CD14-positive monocyte (primary cell): Measurements from ENCODE around the gene ESPN. TPM values are rescaled to one million over a fixed set of nuclear protein-coding genes. Genes with fewer than 3 reads are reported as not detected.

Experiments used
- DNase-seq, 3 donors: peaks; one replicate each; pipeline ENCODE4 v3.0.0-alpha.2; 2011 to 2022
- H2AFZ ChIP-seq: 2 replicates; pipeline ENCODE4 v1.6.0; 2012; ENCODE audit warnings: mild to moderate bottlenecking, low read depth, low read length, inconsistent platforms; ENCODE audit not compliant: insufficient read depth, poor library complexity, severe bottlenecking
- H3K27ac ChIP-seq, 2 donors: 1 replicate in 1 of 2; 2 replicates in 1 of 2; pipeline ENCODE4 v1.5.1; 2012 to 2013; ENCODE audit warnings: low read length in 2 of 2, control low read depth in 1 of 2, inconsistent platforms in 1 of 2, low read depth in 1 of 2, mild to moderate bottlenecking in 1 of 2
- H3K27me3 ChIP-seq, 2 donors: one replicate each; pipeline versions ENCODE4 v1.6.0 to v1.6.1; 2011 to 2013; ENCODE audit warnings: low read length in 2 of 2; ENCODE audit not compliant: control insufficient read depth in 2 of 2, insufficient read depth in 2 of 2
- H3K36me3 ChIP-seq, 2 donors: replicated peaks in 1 of 2; 1 replicate in 1 of 2; 2 replicates in 1 of 2; pipeline versions ENCODE4 v1.5.1 to v1.6.1; 2012 to 2013; ENCODE audit warnings: low read length in 2 of 2, control low read depth in 1 of 2, inconsistent platforms in 1 of 2, mild to moderate bottlenecking in 1 of 2; ENCODE audit not compliant: insufficient read depth in 2 of 2, control insufficient read depth in 1 of 2
- H3K4me1 ChIP-seq, 2 donors: 1 replicate in 1 of 2; 2 replicates in 1 of 2; pipeline versions ENCODE4 v1.5.1 to v1.6.1; 2012 to 2013; ENCODE audit warnings: low read length in 2 of 2, control low read depth in 1 of 2, inconsistent platforms in 1 of 2, mild to moderate bottlenecking in 1 of 2, moderate library complexity in 1 of 2; ENCODE audit not compliant: insufficient read depth in 2 of 2, control insufficient read depth in 1 of 2
- H3K4me2 ChIP-seq: replicated peaks from 2 replicates; pipeline ENCODE3; 2012; ENCODE audit warnings: low read length, moderate library complexity, mild to moderate bottlenecking; ENCODE audit not compliant: poor library complexity, severe bottlenecking; ENCODE audit errors: extremely low read depth
- H3K4me3 ChIP-seq, 3 experiments: fragments of 200-600 bp in 1 of 3; sonication (generic) in 1 of 3; replicated peaks in 1 of 3; 1 replicate in 2 of 3; 2 replicates in 1 of 3; pipeline ENCODE4 v1.5.1; 2011 to 2013; ENCODE audit warnings: low read length in 3 of 3, mild to moderate bottlenecking in 3 of 3, control low read depth in 2 of 3, low read depth in 2 of 3, inconsistent platforms in 1 of 3, moderate library complexity in 1 of 3
- H3K79me2 ChIP-seq: 2 replicates; pipeline ENCODE4 v1.6.0; 2012; ENCODE audit warnings: mild to moderate bottlenecking, control low read depth, inconsistent platforms, low read length, moderate library complexity; ENCODE audit not compliant: insufficient read depth
- H3K9ac ChIP-seq: 2 replicates; pipeline ENCODE4 v1.6.0; 2017; ENCODE audit warnings: low read length, mild to moderate bottlenecking; ENCODE audit not compliant: insufficient read depth, poor library complexity, severe bottlenecking
- H3K9me3 ChIP-seq, 2 donors: replicated peaks in 1 of 2; 1 replicate in 1 of 2; 2 replicates in 1 of 2; pipeline versions ENCODE4 v1.5.1 to v1.6.1; 2012 to 2013; ENCODE audit warnings: low read length in 2 of 2, control low read depth in 1 of 2; ENCODE audit not compliant: control insufficient read depth in 1 of 2, insufficient read depth in 1 of 2
- H4K20me1 ChIP-seq: 2 replicates; pipeline ENCODE4 v1.6.0; 2012; ENCODE audit warnings: mild to moderate bottlenecking, low read length, control low read depth, moderate library complexity; ENCODE audit not compliant: insufficient read depth
- H3K27ac Mint-ChIP-seq, 7 donors: one replicate each; pipeline ENCODE4 v1.8.0; 2020; ENCODE audit warnings: mild to moderate bottlenecking in 7 of 7, mixed read lengths in 7 of 7, moderate library complexity in 6 of 7, inconsistent platforms in 2 of 7
- H3K27me3 Mint-ChIP-seq, 3 donors: one replicate each; pipeline ENCODE4 v1.8.0; 2021 to 2022; ENCODE audit warnings: low read depth in 3 of 3, mild to moderate bottlenecking in 3 of 3, mixed read lengths in 3 of 3, moderate library complexity in 3 of 3, inconsistent platforms in 1 of 3
- H3K36me3 Mint-ChIP-seq, 2 donors: one replicate each; pipeline ENCODE4 v1.8.0; 2020; ENCODE audit warnings: mixed read lengths in 2 of 2, inconsistent platforms in 1 of 2, mild to moderate bottlenecking in 1 of 2
- H3K4me1 Mint-ChIP-seq: one replicate; pipeline ENCODE4 v1.8.0; 2020; ENCODE audit warnings: mild to moderate bottlenecking, mixed read lengths
- H3K4me3 Mint-ChIP-seq, 2 donors: one replicate each; pipeline ENCODE4 v1.8.0; 2020; ENCODE audit warnings: mild to moderate bottlenecking in 2 of 2, mixed read lengths in 2 of 2, moderate library complexity in 1 of 2
- H3K9me3 Mint-ChIP-seq, 7 donors: one replicate each; pipeline ENCODE4 v1.8.0; 2020 to 2022; ENCODE audit warnings: mixed read lengths in 7 of 7, mild to moderate bottlenecking in 6 of 7, moderate library complexity in 6 of 7, inconsistent platforms in 2 of 7
- WGBS: methylation state at CpG from one replicate; pipeline ENCODE4 v1.1.5; 2013; ENCODE audit warnings: missing lambda C conversion rate; ENCODE audit not compliant: insufficient coverage; 5-methylcytosine and 5-hydroxymethylcytosine counted together
- intact Hi-C, 2 donors: fragments of 100-400 bp; cut with micrococcal nuclease; formaldehyde crosslinking; loops; one replicate each; pipeline versions ENCODE4 v1.15.0 to v1.15.1; 2023
- polyA plus RNA-seq, 3 donors: library from polyadenylated mRNA; depleted of rRNA in 1 of 3; unstranded in 2 of 3; stranded (reverse) in 1 of 3; fragments of 300-500 nt in 2 of 3; fragments of >200 nt in 1 of 3; fragmentation: Illumina TruSeq in 2 of 3; gene quantifications; 1 replicate in 2 of 3; 2 replicates in 1 of 3; pipeline ENCODE4 v1.2.3, GENCODE V29; 2012 to 2021
- TF ChIP-seq, protein P1 (sequence below): fragments of 200-600 bp; IDR thresholded peaks from one replicate; pipeline ENCODE4 v1.8.0; 2022; ENCODE audit warnings: antibody characterized with exemption, mild to moderate bottlenecking

Gene ESPN
- polyA plus RNA-seq, 3 donors = not detected

DNA sequence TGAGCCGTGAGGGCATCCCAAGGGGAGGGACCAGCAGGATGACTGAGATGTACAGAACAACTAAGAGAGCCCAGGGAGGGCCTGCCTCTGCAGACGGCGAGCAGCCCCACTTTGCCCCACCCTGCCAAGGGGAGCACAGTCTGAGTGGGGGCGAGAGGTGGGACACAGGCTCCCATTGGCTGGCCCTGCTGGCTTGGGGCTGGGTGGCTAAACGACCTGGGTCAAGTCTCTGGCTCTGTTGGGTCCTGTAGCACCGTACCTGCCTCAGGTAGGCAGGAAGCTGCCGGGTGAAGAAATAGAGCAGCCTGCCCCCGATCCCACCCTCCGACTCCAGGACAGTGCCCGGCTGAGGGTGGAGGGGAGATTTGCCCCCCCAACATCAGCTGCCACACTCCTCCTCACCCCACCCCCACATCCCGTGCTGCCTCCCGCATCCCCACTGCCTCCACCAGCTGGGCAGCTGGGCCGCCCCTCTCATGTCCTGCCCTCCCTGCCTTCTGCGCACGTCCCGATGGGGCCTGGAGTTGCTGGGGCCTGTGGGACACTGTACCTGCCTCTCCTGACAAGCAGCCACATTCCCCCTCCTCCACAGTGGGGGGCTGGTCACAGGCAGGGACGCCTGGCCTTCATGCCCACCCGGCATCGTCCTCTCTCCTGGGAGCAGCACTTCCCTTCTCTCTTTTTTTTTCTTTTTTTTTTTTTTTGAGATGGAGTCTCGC, 79.5 kb downstream of the ESPN start:
- H3K9ac ChIP-seq = no peak overlapping the region
- H3K36me3 Mint-ChIP-seq = no peaks in the 10 kb centered on the region
- DNase-seq = no peak
- no peaks in the 10 kb centered on the region for H3K9me3 ChIP-seq
- H3K9me3 Mint-ChIP-seq = no peaks in the 10 kb centered on the region
- H3K27ac ChIP-seq = no peak overlapping the region
- peak overlapping the region in 1 of 7 donors; percentile 46 for H3K27ac Mint-ChIP-seq
- H3K4me1 ChIP-seq = peaks cover 0 to 1% of the 10 kb centered on the region in 2 donors
- H3K4me2 ChIP-seq = no peak overlapping the region
- no peaks in the 10 kb centered on the region for H4K20me1 ChIP-seq
- peaks cover 9 to 11% (median 9%) of the 10 kb centered on the region in 3 donors for H3K27me3 Mint-ChIP-seq
- H3K79me2 ChIP-seq = no peaks in the 10 kb centered on the region
- H2AFZ ChIP-seq = no peak overlapping the region
- H3K27me3 ChIP-seq = no peaks in the 10 kb centered on the region
- no peak overlapping the region for H3K4me3 Mint-ChIP-seq
- intact Hi-C loops = no loop called here
- no peaks in the 10 kb centered on the region for H3K36me3 ChIP-seq
- TF ChIP-seq, protein P1, sequence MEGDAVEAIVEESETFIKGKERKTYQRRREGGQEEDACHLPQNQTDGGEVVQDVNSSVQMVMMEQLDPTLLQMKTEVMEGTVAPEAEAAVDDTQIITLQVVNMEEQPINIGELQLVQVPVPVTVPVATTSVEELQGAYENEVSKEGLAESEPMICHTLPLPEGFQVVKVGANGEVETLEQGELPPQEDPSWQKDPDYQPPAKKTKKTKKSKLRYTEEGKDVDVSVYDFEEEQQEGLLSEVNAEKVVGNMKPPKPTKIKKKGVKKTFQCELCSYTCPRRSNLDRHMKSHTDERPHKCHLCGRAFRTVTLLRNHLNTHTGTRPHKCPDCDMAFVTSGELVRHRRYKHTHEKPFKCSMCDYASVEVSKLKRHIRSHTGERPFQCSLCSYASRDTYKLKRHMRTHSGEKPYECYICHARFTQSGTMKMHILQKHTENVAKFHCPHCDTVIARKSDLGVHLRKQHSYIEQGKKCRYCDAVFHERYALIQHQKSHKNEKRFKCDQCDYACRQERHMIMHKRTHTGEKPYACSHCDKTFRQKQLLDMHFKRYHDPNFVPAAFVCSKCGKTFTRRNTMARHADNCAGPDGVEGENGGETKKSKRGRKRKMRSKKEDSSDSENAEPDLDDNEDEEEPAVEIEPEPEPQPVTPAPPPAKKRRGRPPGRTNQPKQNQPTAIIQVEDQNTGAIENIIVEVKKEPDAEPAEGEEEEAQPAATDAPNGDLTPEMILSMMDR = no peak
- no peak overlapping the region for H3K4me3 ChIP-seq
- WGBS = 87% methylated on average over 10 of the region's 20 CpGs
- H3K4me1 Mint-ChIP-seq = no peaks in the 10 kb centered on the region

GRCh38 chr1:6504887-6505286, 80.3 kb downstream of the ESPN start:
- H3K9me3 ChIP-seq = no peaks in the 10 kb centered on the region
- Mint-ChIP-seq H3K36me3 (no peaks in the 10 kb centered on the region), H3K27ac (peak overlapping the region in 1 of 7 donors; percentile 30), H3K27me3 (peaks cover 5 to 11% (median 9%) of the 10 kb centered on the region in 3 donors), H3K9me3 (no peaks in the 10 kb centered on the region), H3K4me1 (peaks cover 2% of the 10 kb centered on the region), H3K4me3 (no peak overlapping the region)
- 96% methylated on average over 15 of the region's 15 CpGs for WGBS
- H3K4me1 ChIP-seq = peaks cover 0 to 3% of the 10 kb centered on the region in 2 donors
- no peaks in the 10 kb centered on the region for H3K79me2 ChIP-seq
- H3K27ac ChIP-seq = no peak overlapping the region
- H3K36me3 ChIP-seq = no peaks in the 10 kb centered on the region
- no peak for DNase-seq
- TF ChIP-seq, protein P1 = no peak
- no peak overlapping the region for H3K9ac ChIP-seq
- intact Hi-C loops = no loop called here
- no peak overlapping the region for H3K4me3 ChIP-seq
- H2AFZ ChIP-seq = no peak overlapping the region
- H3K27me3 ChIP-seq = no peaks in the 10 kb centered on the region
- H3K4me2 ChIP-seq = no peak overlapping the region
- H4K20me1 ChIP-seq = no peaks in the 10 kb centered on the region
